GM12874 (cell line): Measurements from ENCODE around the gene CCDC150.

ENCODE experiments used
- CTCF ChIP-seq: IDR thresholded peaks from 2 replicates; pipeline ENCODE4 v1.5.1; 2011; ENCODE audit warnings: low read depth, mild to moderate bottlenecking, control low read depth, low read length, moderate library complexity; ENCODE audit not compliant: insufficient read depth

CCDC150 gene

DNA sequence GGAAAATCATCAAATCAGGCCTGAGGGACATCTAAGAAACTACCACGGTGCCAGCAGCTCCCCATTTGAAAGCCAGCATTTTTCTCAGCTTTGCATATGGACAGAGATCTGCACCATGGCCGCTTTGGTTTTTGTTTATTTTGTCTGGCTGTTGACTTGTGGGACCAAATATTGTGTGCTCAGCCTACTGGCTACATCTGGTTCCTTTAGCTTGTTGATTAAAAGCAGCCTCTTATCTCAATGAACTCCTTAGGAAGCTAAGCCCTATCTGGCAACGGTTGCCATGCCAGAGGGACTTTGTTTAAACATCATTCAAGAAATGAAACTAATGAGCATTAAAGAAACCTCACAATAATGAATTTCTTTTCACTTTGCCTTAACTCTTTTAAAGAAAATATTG, 32.4 kb upstream of the CCDC150 start:
- no peak for TF ChIP-seq CTCF

GRCh38 chr2:196609806-196610205, 29.7 kb upstream of the CCDC150 start:
- TF ChIP-seq CTCF = no peak

- no peak for TF ChIP-seq CTCF
These were observed 28.7 kb upstream of the CCDC150 start for GRCh38 chr2:196610796-196611195.

- no peak for TF ChIP-seq CTCF
These were observed 26.2 kb upstream of the CCDC150 start for GRCh38 chr2:196613302-196613701.

DNA sequence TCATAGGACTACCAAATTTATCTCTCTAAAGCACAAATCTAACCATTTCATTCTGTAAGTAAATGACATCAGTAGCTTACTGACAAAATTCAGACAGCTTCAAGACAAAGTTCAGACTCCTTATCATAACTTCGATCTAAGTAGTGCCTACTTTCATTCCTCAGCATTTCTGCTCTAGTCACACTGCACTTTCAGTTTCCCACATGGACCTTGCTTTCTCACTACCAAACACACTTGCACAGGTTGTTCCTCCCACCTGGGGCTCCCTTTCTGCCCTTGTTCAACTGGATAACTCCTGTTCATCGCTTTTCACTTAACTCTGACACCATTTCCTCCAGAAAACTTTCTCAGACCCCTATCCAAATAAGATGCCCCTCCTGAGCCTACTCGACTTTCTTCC, 22.1 kb upstream of the CCDC150 start:
- TF ChIP-seq CTCF = no peak

- TF ChIP-seq CTCF = no peak
These were observed 20.9 kb upstream of the CCDC150 start for GRCh38 chr2:196618661-196619060.

DNA sequence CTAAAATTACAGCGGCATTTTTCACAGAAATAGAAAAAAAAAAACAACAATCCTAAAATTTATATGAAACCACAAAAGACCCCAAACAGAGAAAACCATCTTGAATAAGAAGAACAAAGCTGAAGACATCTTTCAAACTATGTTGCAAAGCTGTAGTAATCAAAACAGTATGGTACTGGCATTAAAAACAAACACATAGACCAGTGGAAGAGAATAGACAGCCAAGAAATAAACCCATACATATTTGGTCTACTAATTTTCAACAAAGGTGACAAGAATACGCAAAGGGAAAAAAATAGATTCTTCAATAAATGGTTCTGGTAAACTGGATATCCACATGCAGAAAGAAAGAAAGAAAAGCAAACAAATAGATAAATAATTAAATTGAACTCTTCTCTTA, 9.0 kb upstream of the CCDC150 start:
- no peak for TF ChIP-seq CTCF

DNA sequence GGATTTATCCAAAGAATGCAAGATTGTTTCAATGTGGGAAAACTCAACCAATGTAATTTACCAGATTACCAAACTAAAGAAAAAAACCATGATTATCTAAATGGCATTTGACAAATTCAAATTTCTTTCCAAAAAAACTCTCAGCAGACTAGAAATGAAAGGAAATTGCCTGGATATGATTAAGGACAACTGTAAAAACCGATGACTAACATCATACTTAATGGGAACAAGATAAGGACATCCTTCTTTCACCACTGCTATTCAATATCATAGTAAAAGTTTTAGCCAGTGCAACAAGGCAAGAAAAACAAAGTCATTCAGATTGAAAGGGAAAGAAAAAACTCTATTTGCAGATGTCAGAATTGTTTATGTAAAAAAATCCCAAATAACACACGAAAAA, 4.4 kb upstream of the CCDC150 start:
- TF ChIP-seq CTCF = no peak
